Measurements from ENCODE around the gene DIP2B. TPM values are rescaled to one million over a fixed set of nuclear protein-coding genes. Genes with fewer than 3 reads are reported as not detected.

DIP2B gene
- total and polyA plus RNA-seq, 12 donors, result 3.0 to 21.5 (median 15.8) TPM

- Histone ChIP-seq H3K4me1 (peaks cover 0 to 76% (median 59%) of the 10 kb centered on the region in 9 donors), H3K36me3 (peaks cover 0 to 8% (median 0%) of the 10 kb centered on the region in 9 donors), H3K9me3 (no peaks in the 10 kb centered on the region), H3K27ac (peak overlapping the region in 4 of 10 donors; percentile 28 to 50 (median 38)), H3K27me3 (no peaks in the 10 kb centered on the region), H3K4me3 (no peak overlapping the region)
- intact Hi-C loops (cut with DNase I), result loop anchor here in 1 of 10 donors (5.0 kb wide), 1 partner anchor 114 kb away; no protein-coding TSS in a partner anchor
- DNase-seq (no peak), ATAC-seq (peak in 4 of 8 donors; percentile 20 to 56 (median 42))
- TF ChIP-seq, protein P1, sequence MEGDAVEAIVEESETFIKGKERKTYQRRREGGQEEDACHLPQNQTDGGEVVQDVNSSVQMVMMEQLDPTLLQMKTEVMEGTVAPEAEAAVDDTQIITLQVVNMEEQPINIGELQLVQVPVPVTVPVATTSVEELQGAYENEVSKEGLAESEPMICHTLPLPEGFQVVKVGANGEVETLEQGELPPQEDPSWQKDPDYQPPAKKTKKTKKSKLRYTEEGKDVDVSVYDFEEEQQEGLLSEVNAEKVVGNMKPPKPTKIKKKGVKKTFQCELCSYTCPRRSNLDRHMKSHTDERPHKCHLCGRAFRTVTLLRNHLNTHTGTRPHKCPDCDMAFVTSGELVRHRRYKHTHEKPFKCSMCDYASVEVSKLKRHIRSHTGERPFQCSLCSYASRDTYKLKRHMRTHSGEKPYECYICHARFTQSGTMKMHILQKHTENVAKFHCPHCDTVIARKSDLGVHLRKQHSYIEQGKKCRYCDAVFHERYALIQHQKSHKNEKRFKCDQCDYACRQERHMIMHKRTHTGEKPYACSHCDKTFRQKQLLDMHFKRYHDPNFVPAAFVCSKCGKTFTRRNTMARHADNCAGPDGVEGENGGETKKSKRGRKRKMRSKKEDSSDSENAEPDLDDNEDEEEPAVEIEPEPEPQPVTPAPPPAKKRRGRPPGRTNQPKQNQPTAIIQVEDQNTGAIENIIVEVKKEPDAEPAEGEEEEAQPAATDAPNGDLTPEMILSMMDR (IDR thresholded peaks at IDR 0.05), result no peak
- WGBS, 2 donors, result 51 to 52% methylated on average over 8 of the region's 8 CpGs
These were observed 116.9 kb downstream of the DIP2B start for GRCh38 chr12:50621399-50622300.

- peak overlapping the region in 1 of 10 donors; percentile 11 for H3K27ac ChIP-seq
- peaks cover 0 to 58% (median 39%) of the 10 kb centered on the region in 9 donors for H3K4me1 ChIP-seq
- H3K4me3 ChIP-seq, result no peak overlapping the region
These were observed 120.5 kb downstream of the DIP2B start for GRCh38 chr12:50625029-50625925.

DNA sequence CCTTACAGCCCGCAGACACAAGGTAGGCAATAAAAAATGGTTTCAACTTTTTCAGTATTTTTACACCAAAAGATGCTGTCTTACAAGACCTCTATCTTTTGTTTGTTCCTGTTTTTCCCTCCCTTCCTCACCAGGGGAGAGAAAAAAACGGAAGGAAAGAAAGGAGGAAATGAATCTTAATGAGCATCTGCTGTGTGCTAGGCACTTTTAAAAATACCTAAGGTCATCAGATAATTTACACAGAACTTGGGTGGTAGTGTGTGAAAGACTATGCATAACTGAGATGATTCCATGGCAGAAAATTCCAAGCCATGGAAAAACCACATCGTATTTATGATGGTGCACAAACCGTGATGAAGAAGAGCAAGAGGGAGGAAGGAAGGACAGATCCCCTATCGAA lies 121.2 kb downstream of the DIP2B start:
- TF ChIP-seq, protein P1 (IDR thresholded peaks at IDR 0.05), result no peak
- no peaks in the 10 kb centered on the region for H3K27me3 ChIP-seq
- DNase-seq (no peak), ATAC-seq (peak in 3 of 8 donors; percentile 28 to 55 (median 51))
- H3K4me3 ChIP-seq, result no peak overlapping the region
- intact Hi-C loops (cut with DNase I), result no loop called here
- peaks cover 0 to 50% (median 32%) of the 10 kb centered on the region in 9 donors for H3K4me1 ChIP-seq
- H3K9me3 ChIP-seq, result no peaks in the 10 kb centered on the region
- peaks cover 0 to 43% (median 14%) of the 10 kb centered on the region in 9 donors for H3K36me3 ChIP-seq
- peak overlapping the region in 1 of 10 donors; percentile 32 for H3K27ac ChIP-seq
- WGBS, 2 donors, result 82% methylated on average over 5 of the region's 5 CpGs

More at GRCh38 chr12:50625029-50625925, 120.5 kb downstream of the DIP2B start:
- H3K27me3 ChIP-seq, result no peaks in the 10 kb centered on the region
- peaks cover 0 to 38% (median 10%) of the 10 kb centered on the region in 9 donors for H3K36me3 ChIP-seq
- intact Hi-C loops (cut with DNase I), result no loop called here
- ATAC-seq, result no peak
- TF ChIP-seq, protein P1 (IDR thresholded peaks at IDR 0.05), result no peak
- no peak for DNase-seq
- WGBS, 2 donors, result 61 to 62% methylated on average over 4 of the region's 4 CpGs
- no peaks in the 10 kb centered on the region for H3K9me3 ChIP-seq

GRCh38 chr12:50627491-50627890 lies 122.7 kb downstream of the DIP2B start:
- TF ChIP-seq, protein P1 (IDR thresholded peaks at IDR 0.05), result no peak
- no peak for DNase-seq
- H3K27ac ChIP-seq, result no peak overlapping the region
- no peak overlapping the region for H3K4me3 ChIP-seq
- H3K4me1 ChIP-seq, result peaks cover 0 to 36% (median 17%) of the 10 kb centered on the region in 9 donors
- no peak for ATAC-seq
- 85 to 94% methylated on average over 2 of the region's 2 CpGs for WGBS, 2 donors
- intact Hi-C loops (cut with DNase I), result no loop called here
- no peaks in the 10 kb centered on the region for H3K27me3 ChIP-seq
- H3K36me3 ChIP-seq, result peaks cover 0 to 55% (median 14%) of the 10 kb centered on the region in 9 donors
- no peaks in the 10 kb centered on the region for H3K9me3 ChIP-seq
